H1 (cell line): ENCODE results near the gene SEMA4D. TPM values are rescaled to one million over a fixed set of nuclear protein-coding genes. Genes with fewer than 3 reads are reported as not detected.
"Not testable (repeated sequence)": the region's sequence is repeated elsewhere in the genome, so short reads cannot be mapped to it uniquely, and the experiment has no call there.

Experiments
- CTCF ChIA-PET: fragments of 300-600 bp; sonication (Branson Sonifier 250); formaldehyde crosslinking; loops from one replicate; lab custom pipeline; 2021; ENCODE audit not compliant: partially characterized antibody; lab: Charles Lee
- POLR2A ChIA-PET: fragments of 300-600 bp; sonication (Branson Sonifier 250); formaldehyde crosslinking; loops from one replicate; lab custom pipeline; 2021; ENCODE audit warnings: inconsistent platforms; ENCODE audit not compliant: partially characterized antibody; lab: Charles Lee
- DNase-seq, 2 experiments: peaks; one replicate each; pipeline versions ENCODE4 v3.0.0 to v3.0.0-alpha.2; 2010 to 2022; ENCODE audit warnings: low spot score in 2 of 2, low read depth in 1 of 2, mixed read lengths in 1 of 2
- FAIRE-seq: peaks from 2 replicates; lab custom pipeline; 2011; peaks lifted over from hg19 to GRCh38; lab: Jason Lieb, UNC
- H2AFZ ChIP-seq: 2 replicates; pipeline ENCODE4 v1.8.1; 2012; ENCODE audit warnings: low read length, inconsistent platforms
- H2AK5ac ChIP-seq: 2 replicates; pipeline ENCODE4 v1.6.1; 2013; ENCODE audit warnings: low read depth, low read length
- H2BK120ac ChIP-seq: replicated peaks from 2 replicates; pipeline ENCODE3; 2013; ENCODE audit warnings: low read depth, low read length, inconsistent platforms
- H2BK12ac ChIP-seq: 2 replicates; pipeline ENCODE4 v1.6.1; 2013; ENCODE audit warnings: low read depth, low read length
- H2BK15ac ChIP-seq: 2 replicates; pipeline ENCODE4 v1.6.1; 2013; ENCODE audit warnings: low read length
- H2BK20ac ChIP-seq: 2 replicates; pipeline ENCODE4 v1.6.1; 2013; ENCODE audit warnings: low read length
- H2BK5ac ChIP-seq: 2 replicates; pipeline ENCODE4 v1.6.1; 2013; ENCODE audit warnings: low read depth, low read length
- H3K14ac ChIP-seq: 2 replicates; pipeline ENCODE4 v1.6.1; 2013; ENCODE audit warnings: inconsistent platforms; ENCODE audit not compliant: insufficient read length
- H3K18ac ChIP-seq: 2 replicates; pipeline ENCODE4 v1.6.1; 2013; ENCODE audit warnings: low read length; ENCODE audit errors: extremely low read depth
- H3K23ac ChIP-seq: 2 replicates; pipeline ENCODE4 v1.6.1; 2013; ENCODE audit warnings: inconsistent platforms; ENCODE audit not compliant: insufficient read length
- H3K23me2 ChIP-seq: 2 replicates; pipeline ENCODE4 v1.6.1; 2013; ENCODE audit warnings: low read depth, low read length
- H3K27ac ChIP-seq: 2 replicates; pipeline ENCODE4 v1.6.1; 2011; ENCODE audit warnings: low read depth, low read length, inconsistent platforms
- H3K27me3 ChIP-seq, 4 experiments: replicated peaks in 1 of 4; 1 replicate in 1 of 4; 2 replicates in 3 of 4; pipeline versions ENCODE4 v1.6.1 to v1.8.1; 2011 to 2013; ENCODE audit warnings: low read length in 3 of 4, mild to moderate bottlenecking in 3 of 4, inconsistent platforms in 2 of 4, mixed read lengths in 2 of 4, moderate library complexity in 1 of 4; ENCODE audit not compliant: control insufficient read depth in 3 of 4, insufficient read depth in 3 of 4; ENCODE audit errors: extremely low read depth in 1 of 4
- H3K36me3 ChIP-seq, 4 experiments: 2 replicates each; pipeline versions ENCODE4 v1.6.1 to v1.8.1; 2011 to 2013; ENCODE audit warnings: mild to moderate bottlenecking in 4 of 4, low read length in 3 of 4, moderate library complexity in 2 of 4, control low read depth in 1 of 4, inconsistent platforms in 1 of 4; ENCODE audit not compliant: insufficient read depth in 4 of 4, control insufficient read depth in 2 of 4
- H3K4ac ChIP-seq: replicated peaks from 2 replicates; pipeline ENCODE3; 2013; ENCODE audit warnings: low read length, low read depth, mixed read lengths, inconsistent platforms; ENCODE audit not compliant: insufficient read length
- H3K4me1 ChIP-seq, 4 experiments: replicated peaks in 1 of 4; 1 replicate in 1 of 4; 2 replicates in 3 of 4; pipeline versions ENCODE4 v1.6.1 to v1.8.1; 2011 to 2013; ENCODE audit warnings: low read length in 3 of 4, inconsistent platforms in 2 of 4, mixed read lengths in 1 of 4; ENCODE audit not compliant: insufficient read depth in 4 of 4, control insufficient read depth in 3 of 4
- H3K4me2 ChIP-seq, 2 experiments: 2 replicates each; pipeline versions ENCODE4 v1.6.1 to v1.8.1; 2011 to 2013; ENCODE audit warnings: low read depth in 2 of 2, low read length in 2 of 2, control low read depth in 1 of 2, inconsistent platforms in 1 of 2, mild to moderate bottlenecking in 1 of 2; ENCODE audit not compliant: insufficient read depth in 1 of 2
- H3K4me3 ChIP-seq, 4 experiments: fragments of 200-600, 300-600 bp in 1 of 4; sonication (generic), shearing (Covaris generic), sonication (Bioruptor Twin) in 1 of 4; 2 replicates each; pipeline versions ENCODE4 v1.5.1 to v1.8.1; 2011 to 2016; ENCODE audit warnings: low read length in 4 of 4, low read depth in 3 of 4, control low read depth in 2 of 4, inconsistent platforms in 2 of 4, mild to moderate bottlenecking in 2 of 4, mixed read lengths in 1 of 4, moderate library complexity in 1 of 4; ENCODE audit not compliant: insufficient read depth in 2 of 4; ENCODE audit errors: extremely low read depth in 1 of 4
- H3K56ac ChIP-seq: replicated peaks from 2 replicates; pipeline ENCODE3; 2013; ENCODE audit warnings: low read depth, mild to moderate bottlenecking, mixed read lengths, low read length, inconsistent platforms; ENCODE audit not compliant: insufficient read length
- H3K79me1 ChIP-seq: 2 replicates; pipeline ENCODE4 v1.6.1; 2013; ENCODE audit warnings: low read depth, low read length, control low read depth
- H3K79me2 ChIP-seq, 2 experiments: 2 replicates each; pipeline versions ENCODE4 v1.6.1 to v1.8.1; 2012 to 2013; ENCODE audit warnings: low read length in 2 of 2, mild to moderate bottlenecking in 2 of 2, inconsistent platforms in 1 of 2; ENCODE audit not compliant: insufficient read depth in 2 of 2, control insufficient read depth in 1 of 2
- H3K9ac ChIP-seq, 4 experiments: replicated peaks in 1 of 4; 1 replicate in 1 of 4; 2 replicates in 3 of 4; pipeline versions ENCODE4 v1.6.1 to v1.8.1; 2011 to 2013; ENCODE audit warnings: low read depth in 3 of 4, low read length in 3 of 4, control low read depth in 2 of 4, mild to moderate bottlenecking in 2 of 4, moderate library complexity in 2 of 4, inconsistent platforms in 1 of 4; ENCODE audit errors: extremely low read depth in 1 of 4
- H3K9me3 ChIP-seq, 2 experiments: 2 replicates each; pipeline versions ENCODE4 v1.6.1 to v1.8.1; 2012 to 2013; ENCODE audit warnings: mild to moderate bottlenecking in 2 of 2, moderate library complexity in 2 of 2, control low read depth in 1 of 2, inconsistent platforms in 1 of 2, low read depth in 1 of 2, low read length in 1 of 2, mixed read lengths in 1 of 2; ENCODE audit not compliant: insufficient read depth in 2 of 2
- H4K20me1 ChIP-seq, 2 experiments: replicated peaks in 1 of 2; 2 replicates each; pipeline versions ENCODE3 to v1.8.1; 2011 to 2013; ENCODE audit warnings: inconsistent platforms in 2 of 2, low read length in 2 of 2, mild to moderate bottlenecking in 1 of 2; ENCODE audit not compliant: insufficient read depth in 2 of 2, control insufficient read depth in 1 of 2
- H4K5ac ChIP-seq: 2 replicates; pipeline ENCODE4 v1.6.1; 2013; ENCODE audit warnings: low read length, low read depth, mixed read lengths, inconsistent platforms; ENCODE audit not compliant: insufficient read length
- H4K8ac ChIP-seq: 2 replicates; pipeline ENCODE4 v1.8.0; 2013; ENCODE audit warnings: mild to moderate bottlenecking, moderate library complexity, low read length, inconsistent platforms; ENCODE audit not compliant: insufficient read depth; ENCODE audit errors: extremely low read depth
- H4K91ac ChIP-seq: replicated peaks from 2 replicates; pipeline ENCODE3; 2013; ENCODE audit warnings: low read length, mixed read lengths, inconsistent platforms; ENCODE audit not compliant: insufficient read length
- WGBS, 2 experiments: shearing (Covaris generic) in 1 of 2; methylation state at CpG; one replicate each; pipeline versions ENCODE4 v1.1.6 to v1.1.7; 2013 to 2015; ENCODE audit warnings: low lambda C conversion rate in 2 of 2, mixed read lengths in 2 of 2, inconsistent platforms in 1 of 2, low coverage in 1 of 2, missing lambda C conversion rate in 1 of 2; ENCODE audit not compliant: insufficient replicate concordance in 2 of 2, insufficient coverage in 1 of 2, insufficient read length in 1 of 2; ENCODE audit errors: extremely low coverage in 1 of 2, missing lambda C conversion rate in 1 of 2; 5-methylcytosine and 5-hydroxymethylcytosine counted together
- polyA plus RNA-seq, 7 experiments: library from polyadenylated mRNA; depleted of rRNA in 3 of 7; stranded (reverse) in 5 of 7; unstranded in 2 of 7; fragments of >200 nt in 5 of 7; fragments of 200-250 nt in 2 of 7; gene quantifications; 1 replicate in 5 of 7; 2 replicates in 1 of 7; 4 replicates in 1 of 7; pipeline versions ENCODE4 v1.2.1 to v1.2.3, GENCODE V29; 2011 to 2013; ENCODE audit warnings: missing spikeins in 2 of 7, mixed read lengths in 2 of 7
- total RNA-seq: library from RNA; stranded (reverse); fragmentation: NEBNext Ultra II Directional; extraction: Animal tissue kit (Norgen Biotek cat#: 25700); gene quantifications from 2 replicates; pipeline ENCODE4 v1.2.1, GENCODE V29; 2021

The SEMA4D gene
- total and polyA plus RNA-seq, 2 of the 8 experiments (the other 6 are each of a cell fraction or from before 2014, with no cell fraction given), result 21.0 to 70.4 TPM

GRCh38 chr9:89371791-89372190, 126.1 kb downstream of the SEMA4D start:
- H3K4me2 ChIP-seq, H3K18ac ChIP-seq, H2BK15ac ChIP-seq, H3K27me3 ChIP-seq, H3K4me3 ChIP-seq, H3K36me3 ChIP-seq, H3K4me1 ChIP-seq, H3K79me1 ChIP-seq, H3K23ac ChIP-seq, DNase-seq, H3K14ac ChIP-seq, H2BK120ac ChIP-seq, H4K5ac ChIP-seq, H3K4ac ChIP-seq, H2BK20ac ChIP-seq, H2BK12ac ChIP-seq, H3K9ac ChIP-seq, H2BK5ac ChIP-seq, CTCF ChIA-PET, H3K79me2 ChIP-seq, H2AK5ac ChIP-seq, H3K9me3 ChIP-seq, H3K27ac ChIP-seq, H4K91ac ChIP-seq, H2AFZ ChIP-seq: not testable (repeated sequence)
- FAIRE-seq, result peak; percentile 65
- 82% methylated on average over 2 of the region's 5 CpGs; no CpG with 5 or more reads in 1 of the 2 experiments for WGBS, 2 experiments
- POLR2A ChIA-PET, result interaction anchor here (1.6 kb wide), 1 partner anchor 9 kb away, joined by 12 read pairs; no protein-coding TSS in a partner anchor
- H4K8ac ChIP-seq, result peak overlapping the region; percentile 35; the same call in 1 of the 2 replicates
- peaks cover 27% of the 10 kb centered on the region; the same call in 1 of the 2 replicates for H3K23me2 ChIP-seq
- peak overlapping the region; percentile 59 for H3K56ac ChIP-seq
- peaks cover 0 to 23% of the 10 kb centered on the region in 2 experiments for H4K20me1 ChIP-seq
